ENCODE results near the gene ZNF423. TPM values are rescaled to one million over a fixed set of nuclear protein-coding genes. Genes with fewer than 3 reads are reported as not detected.

ZNF423 gene
- total RNA-seq, 6 experiments from 2014 or later = 0.43 to 1.2 (median 0.89) TPM

GRCh38 chr16:49665482-49666230 lies 190.3 kb downstream of the ZNF423 start:
- WGBS (ENCODE audit: insufficient coverage, low coverage, low lambda C conversion rate, missing lambda C conversion rate) = 69% methylated on average over 12 of the region's 18 CpGs
- no peaks in the 10 kb centered on the region for H3K4me1 ChIP-seq
- no peaks in the 10 kb centered on the region for H3K9me3 ChIP-seq
- no peak for DNase-seq
- no peak overlapping the region for H3K27ac ChIP-seq
- intact Hi-C loops (cut with DNase I) = no loop called here
- no peak for TF ChIP-seq POLR2A (IDR thresholded peaks at IDR 0.05)
- no peak for TF ChIP-seq CTCF (IDR thresholded peaks at IDR 0.05)
- no peak overlapping the region for H3K4me3 ChIP-seq
- ATAC-seq = no peak
- no peaks in the 10 kb centered on the region for H3K27me3 ChIP-seq
- no peaks in the 10 kb centered on the region for H3K36me3 ChIP-seq

GRCh38 chr16:49664221-49665215 lies 191.4 kb downstream of the ZNF423 start:
- ATAC-seq (no peak), DNase-seq (no peak)
- Histone ChIP-seq H3K36me3 (no peaks in the 10 kb centered on the region), H3K4me3 (no peak overlapping the region), H3K9me3 (no peaks in the 10 kb centered on the region), H3K27ac (no peak overlapping the region), H3K27me3 (no peaks in the 10 kb centered on the region), H3K4me1 (no peaks in the 10 kb centered on the region)
- WGBS (ENCODE audit: insufficient coverage, low coverage, low lambda C conversion rate, missing lambda C conversion rate) = 82% methylated on average over 19 of the region's 37 CpGs
- intact Hi-C loops (cut with DNase I) = no loop called here
- TF ChIP-seq POLR2A (IDR thresholded peaks at IDR 0.05) = no peak
- TF ChIP-seq CTCF (IDR thresholded peaks at IDR 0.05) = no peak

- TF ChIP-seq POLR2A (IDR thresholded peaks at IDR 0.05) = no peak
- no peak for TF ChIP-seq CTCF (IDR thresholded peaks at IDR 0.05)
- Histone ChIP-seq H3K27me3 (no peaks in the 10 kb centered on the region), H3K4me3 (no peak overlapping the region), H3K27ac (no peak overlapping the region), H3K9me3 (no peaks in the 10 kb centered on the region), H3K4me1 (no peaks in the 10 kb centered on the region), H3K36me3 (no peaks in the 10 kb centered on the region)
- intact Hi-C loops (cut with DNase I) = no loop called here
- no peak for DNase-seq
- ATAC-seq = no peak
- WGBS (ENCODE audit: insufficient coverage, low coverage, low lambda C conversion rate, missing lambda C conversion rate) = 57% methylated on average over 25 of the region's 28 CpGs
Measured at GRCh38 chr16:49663081-49664065, 192.5 kb downstream of the ZNF423 start.

- DNase-seq (no peak), ATAC-seq (no peak)
- no peak overlapping the region for H3K4me3 ChIP-seq
- H3K36me3 ChIP-seq = no peaks in the 10 kb centered on the region
- intact Hi-C loops (cut with DNase I) = no loop called here
- no peaks in the 10 kb centered on the region for H3K27me3 ChIP-seq
- no peaks in the 10 kb centered on the region for H3K4me1 ChIP-seq
- no peak for TF ChIP-seq CTCF (IDR thresholded peaks at IDR 0.05)
- H3K9me3 ChIP-seq = no peaks in the 10 kb centered on the region
- H3K27ac ChIP-seq = no peak overlapping the region
- 74% methylated on average over 3 of the region's 4 CpGs for WGBS (ENCODE audit: insufficient coverage, low coverage, low lambda C conversion rate, missing lambda C conversion rate)
Measured at GRCh38 chr16:49662569-49662968, 193.3 kb downstream of the ZNF423 start.

Measured in right lobe of liver (tissue), 6 donors.